Esophagus mucosa (tissue), 1 donor: Measurements from ENCODE around the gene TCEA2. TPM values are rescaled to one million over a fixed set of nuclear protein-coding genes. Genes with fewer than 3 reads are reported as not detected.

Experiments
- ATAC-seq: fragments of 200-7000 bp; cut with Tn5 transposase; one replicate; pipeline ENCODE4 v1.9.1; 2020
- total RNA-seq: library from RNA; stranded (reverse); gene quantifications from one replicate; pipeline ENCODE4 v1.2.4, GENCODE V29; 2023
- donor health status: DM: yes; HTN: yes; CAD: no.

Gene TCEA2
- total RNA-seq, 1 donor from 2014 or later = 6.8 TPM

DNA sequence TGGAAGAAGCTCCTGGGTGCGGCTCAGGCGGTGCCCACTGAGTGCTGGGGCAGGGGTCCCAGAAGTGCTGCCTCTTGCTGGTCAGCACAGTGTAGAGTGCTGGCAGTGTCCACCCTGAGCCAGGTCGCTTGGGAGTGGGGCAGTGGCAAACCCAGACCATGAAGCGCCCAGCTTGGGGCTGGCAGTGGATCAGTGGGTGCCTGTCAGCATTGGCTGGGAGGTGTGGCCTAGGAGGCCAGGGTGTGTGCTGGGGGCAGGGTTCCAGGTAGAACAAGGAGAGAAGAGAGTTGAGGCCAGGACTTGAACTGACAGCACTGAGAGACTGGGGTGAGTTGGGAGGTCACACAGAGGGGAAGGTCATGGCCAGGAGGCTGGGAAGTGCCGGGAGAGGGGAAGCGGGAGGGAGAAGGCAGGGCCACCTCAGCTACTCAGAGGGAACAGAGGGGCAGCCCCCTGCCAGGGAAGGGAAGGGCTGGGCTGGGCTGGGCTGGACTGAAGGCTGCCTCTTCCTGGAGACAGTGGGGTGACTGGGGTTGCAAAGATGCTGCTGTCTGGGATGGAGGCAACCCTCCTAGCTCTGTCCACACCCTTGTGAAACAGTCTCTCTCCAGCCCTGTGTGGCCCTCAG is 4.1 kb downstream of the TCEA2 start:
- ATAC-seq = no peak

DNA sequence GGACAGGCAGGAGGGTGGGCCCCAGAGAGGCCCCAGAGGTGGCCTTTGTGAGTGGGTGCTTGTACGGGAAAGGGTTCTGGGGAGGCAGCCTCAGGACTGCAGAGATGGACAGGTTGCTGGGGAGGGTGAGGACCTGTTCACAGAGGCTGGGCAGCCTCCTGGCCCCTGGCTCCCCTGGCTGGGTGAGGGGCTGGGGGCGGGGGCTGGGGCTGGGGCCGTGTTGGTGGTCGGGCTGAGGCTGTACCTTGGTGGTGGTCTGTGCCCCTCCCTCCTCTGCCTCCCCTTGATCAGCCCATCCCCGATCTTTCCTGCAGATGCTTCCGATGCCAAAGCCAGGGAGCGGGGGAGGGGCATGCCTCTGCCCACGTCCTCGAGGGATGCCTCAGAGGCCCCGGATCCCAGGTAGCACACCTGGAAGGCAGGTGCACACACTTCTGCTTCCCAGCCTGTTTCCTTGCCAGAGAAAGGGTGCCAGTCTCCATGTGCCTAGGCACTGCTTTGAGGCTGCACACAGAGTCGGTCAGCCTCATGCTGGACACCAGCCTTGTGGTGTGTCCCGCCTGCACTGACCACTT is 4.8 kb downstream of the TCEA2 start:
- ATAC-seq = no peak

DNA sequence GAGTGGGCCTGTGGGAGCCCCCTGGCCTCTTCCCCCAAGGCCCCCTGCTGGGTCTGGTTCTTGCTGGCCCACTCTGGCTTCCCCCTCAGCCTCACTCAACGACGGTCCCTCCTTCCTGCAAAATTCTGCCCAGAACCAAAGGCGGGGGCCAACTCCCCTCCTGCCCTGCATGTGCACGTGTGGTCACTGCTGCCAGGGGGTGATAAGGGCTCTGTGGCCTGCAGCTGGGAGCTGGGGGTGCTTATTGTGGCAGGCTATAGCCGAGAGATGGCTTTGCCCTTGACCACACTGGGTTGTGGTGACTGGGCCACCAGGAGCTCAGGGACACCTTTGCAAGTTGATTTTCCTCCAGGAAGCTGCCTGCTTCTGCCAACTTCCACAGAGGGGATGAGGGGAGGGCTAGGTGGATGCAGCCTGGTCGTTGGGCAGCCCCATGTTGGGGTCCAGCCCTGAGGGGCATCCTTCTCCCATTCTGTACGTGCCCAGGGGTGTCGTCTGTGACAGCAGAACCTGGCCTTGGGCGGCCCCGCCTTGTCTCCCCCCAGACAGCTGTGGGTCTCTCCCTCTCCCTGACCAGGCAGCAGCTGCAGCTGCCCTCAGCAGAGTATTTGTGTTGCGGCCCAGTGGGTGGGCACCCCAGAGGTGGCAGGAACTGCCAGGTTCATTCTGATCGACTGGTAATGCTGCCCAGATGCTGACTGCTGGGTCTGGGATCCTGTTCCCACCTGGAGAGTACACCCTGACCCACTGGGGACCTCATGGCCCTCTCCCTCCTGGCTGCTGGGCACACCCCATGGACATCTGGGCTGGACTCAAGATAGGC is 5.6 kb downstream of the TCEA2 start:
- no peak for ATAC-seq

DNA sequence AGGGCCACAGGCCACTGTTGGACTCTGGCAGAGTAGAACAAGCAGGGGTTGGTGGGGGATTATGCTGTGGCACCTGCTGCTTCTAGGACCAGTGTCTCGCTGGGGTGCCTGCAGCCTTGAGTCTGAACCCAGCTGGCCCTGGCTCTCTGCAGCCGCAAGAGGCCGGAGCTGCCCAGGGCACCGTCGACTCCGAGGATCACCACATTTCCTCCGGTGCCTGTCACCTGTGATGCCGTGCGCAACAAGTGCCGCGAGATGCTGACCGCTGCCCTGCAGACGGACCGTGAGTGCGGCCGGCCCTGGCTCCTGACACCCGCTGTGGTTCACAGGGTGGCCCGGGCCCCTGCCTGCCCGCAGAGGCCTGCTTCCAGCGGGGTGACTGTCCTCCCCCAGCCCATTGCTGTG is 6.2 kb downstream of the TCEA2 start:
- ATAC-seq = no peak

DNA sequence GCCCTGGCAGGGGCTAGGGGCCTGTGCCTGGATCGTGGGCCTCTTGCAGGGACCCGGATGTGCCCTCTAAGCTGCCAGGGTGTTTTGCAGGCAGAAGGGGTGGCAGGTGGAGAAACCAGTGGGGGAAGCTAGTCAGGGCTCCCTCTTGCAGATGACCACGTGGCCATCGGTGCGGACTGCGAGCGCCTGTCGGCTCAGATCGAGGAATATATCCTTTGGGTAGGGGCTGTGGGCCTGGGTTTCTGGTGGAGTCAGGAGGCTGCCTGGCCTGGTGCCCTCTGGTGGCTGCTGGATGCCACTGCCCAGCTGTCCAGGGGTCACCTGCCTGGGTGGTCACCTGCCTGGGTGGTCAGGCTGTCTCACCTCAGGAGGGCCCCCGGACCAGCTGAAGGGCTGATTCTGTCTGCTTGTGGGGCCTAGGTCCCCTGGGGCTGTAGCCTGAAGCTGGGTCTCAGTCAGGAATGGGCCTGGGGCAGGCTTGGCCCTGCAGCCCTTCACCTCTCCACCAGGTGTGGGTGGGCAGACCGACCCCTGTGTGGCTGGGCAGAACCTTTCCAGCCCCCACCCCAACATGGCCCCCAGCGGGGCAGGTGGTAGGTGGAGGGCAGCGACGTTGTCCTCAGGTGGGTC is 6.7 kb downstream of the TCEA2 start:
- no peak for ATAC-seq

DNA sequence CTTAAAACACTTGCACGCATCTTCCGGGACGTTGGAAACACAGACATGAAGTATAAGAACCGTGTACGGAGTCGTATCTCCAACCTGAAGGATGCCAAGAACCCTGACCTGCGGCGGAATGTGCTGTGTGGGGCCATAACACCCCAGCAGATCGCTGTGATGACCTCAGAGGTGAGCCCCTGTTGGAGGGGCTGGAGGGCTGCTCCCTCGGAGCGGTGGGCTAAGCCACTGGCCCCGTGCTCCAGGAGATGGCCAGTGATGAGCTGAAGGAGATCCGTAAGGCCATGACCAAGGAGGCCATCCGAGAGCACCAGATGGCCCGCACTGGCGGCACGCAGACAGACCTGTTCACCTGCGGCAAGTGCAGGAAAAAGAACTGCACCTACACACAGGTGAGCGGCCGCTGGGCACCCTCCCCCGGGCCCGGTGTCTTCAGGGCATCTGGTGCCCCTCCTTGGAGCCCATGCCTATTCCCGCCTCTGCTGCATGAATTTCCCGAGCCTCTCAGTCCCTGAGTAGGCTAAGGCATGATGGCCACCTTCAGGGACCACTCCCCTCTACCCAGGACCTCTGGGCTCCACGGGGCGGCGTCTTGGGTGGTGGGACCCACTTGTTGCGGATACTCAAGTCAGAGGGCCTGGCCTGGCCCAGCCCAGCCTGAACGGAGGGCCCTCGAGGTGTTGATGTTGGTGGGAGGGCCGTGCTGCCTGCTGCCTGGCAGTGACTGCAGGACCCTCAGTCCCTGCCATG is 7.4 kb downstream of the TCEA2 start:
- no peak for ATAC-seq

DNA sequence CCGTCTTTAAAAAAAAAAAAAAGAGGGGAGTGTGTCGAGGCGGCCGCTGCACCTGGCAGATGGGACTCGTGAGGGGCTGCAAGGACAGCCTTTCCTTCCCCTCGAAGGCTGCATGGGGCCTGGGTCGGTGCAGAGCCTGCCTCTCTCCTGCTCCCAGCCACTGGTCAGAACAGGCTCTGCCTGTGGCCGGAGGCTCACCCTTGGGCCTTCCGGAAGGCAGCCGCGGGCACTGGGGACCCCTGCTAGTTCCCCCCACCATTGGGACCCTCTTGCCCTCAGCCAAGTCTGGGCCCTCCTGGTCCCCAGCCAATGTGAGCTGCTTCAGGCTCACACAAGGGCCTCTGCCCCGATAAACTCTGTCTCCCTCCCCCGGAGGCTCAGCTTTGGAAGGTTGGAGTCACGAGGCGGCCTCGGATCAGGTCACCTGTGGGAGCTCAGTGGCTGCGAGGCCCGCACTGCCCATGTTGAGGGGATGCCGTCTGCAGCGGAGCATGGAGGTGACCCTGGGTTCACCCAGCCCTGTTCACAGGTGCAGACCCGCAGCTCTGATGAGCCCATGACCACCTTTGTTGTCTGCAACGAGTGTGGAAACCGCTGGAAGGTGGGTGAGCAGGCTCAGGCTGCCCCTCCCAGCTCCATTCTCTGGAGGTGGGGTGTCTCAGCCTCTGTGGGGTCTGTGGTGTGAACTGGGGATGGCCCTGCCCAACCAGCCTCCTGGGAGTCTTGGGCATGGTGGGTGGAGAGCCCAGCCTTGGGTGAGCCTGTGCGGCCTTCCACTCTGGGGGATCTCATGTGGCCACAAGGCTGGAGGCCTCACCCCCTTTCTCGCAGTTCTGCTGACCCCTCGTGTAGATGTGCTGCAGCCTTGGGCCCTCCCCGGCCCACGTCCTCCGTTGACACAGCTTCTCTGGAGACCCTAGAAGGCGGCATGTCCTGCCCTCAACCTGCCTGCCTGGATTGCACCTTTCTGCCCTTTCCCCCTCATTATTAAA is 8.6 kb downstream of the TCEA2 start:
- no peak for ATAC-seq

DNA sequence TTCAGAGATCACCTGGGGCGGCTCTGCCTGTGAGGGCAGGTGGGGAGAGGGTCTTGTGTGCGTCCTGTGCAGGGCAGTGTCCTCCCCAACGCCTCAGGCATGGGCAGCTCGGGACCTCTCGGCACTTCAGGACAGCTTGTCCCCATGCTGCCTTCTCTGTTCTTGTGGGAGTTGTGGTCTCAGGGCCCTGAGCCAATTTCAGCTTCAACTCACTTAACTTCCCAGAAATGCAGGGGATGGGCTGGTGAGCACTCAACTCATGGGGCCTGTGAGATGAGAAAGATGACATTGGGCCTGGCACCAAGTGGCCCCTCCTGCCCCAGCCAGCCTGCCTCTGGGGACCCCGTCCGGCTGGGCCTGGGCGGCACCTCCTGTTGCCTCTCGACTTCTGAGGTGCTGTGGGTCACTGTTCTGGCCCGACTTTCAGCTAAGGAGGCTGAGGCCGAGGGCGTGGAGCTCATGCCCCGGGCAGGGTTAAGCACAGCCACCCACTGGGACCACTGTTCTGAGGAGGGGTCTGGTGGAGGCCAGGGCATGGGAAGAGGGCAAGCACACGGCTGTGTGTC is 9.6 kb downstream of the TCEA2 start:
- no peak for ATAC-seq

DNA sequence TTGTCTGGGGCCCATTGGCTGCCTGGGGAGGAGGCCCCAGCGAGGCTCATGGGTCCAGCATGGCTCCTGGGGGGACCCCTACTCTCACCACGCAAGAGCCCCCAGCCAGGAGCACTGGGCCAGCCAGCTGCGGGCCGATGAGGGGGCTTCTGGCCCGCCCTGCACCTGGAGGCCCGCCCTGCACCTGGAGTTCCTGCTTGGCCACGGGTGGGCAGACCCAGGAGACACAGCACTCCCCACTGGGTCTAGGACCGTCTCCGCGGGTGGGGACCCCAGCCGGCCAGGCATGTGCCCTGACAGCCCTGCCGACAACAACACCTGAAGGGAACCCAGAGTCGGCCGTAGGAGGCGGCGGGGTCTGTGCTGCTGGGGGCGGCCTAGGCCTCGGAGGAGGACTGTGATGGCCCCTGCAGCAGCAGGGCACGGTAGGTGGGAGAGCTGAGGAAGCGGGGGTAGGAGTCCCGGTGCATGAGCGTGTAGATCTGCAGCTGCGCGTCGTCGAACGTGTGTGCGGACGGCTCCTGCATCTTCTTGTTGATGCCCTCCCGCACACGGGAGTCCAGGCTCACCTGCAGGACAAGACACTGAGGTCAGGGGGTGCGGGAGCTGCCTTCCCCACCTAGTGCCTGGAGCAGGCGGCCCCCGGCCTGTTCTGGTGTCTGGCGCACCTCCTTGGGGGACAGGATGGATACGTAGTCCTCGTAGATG is 10.6 kb downstream of the TCEA2 start:
- no peak for ATAC-seq

DNA sequence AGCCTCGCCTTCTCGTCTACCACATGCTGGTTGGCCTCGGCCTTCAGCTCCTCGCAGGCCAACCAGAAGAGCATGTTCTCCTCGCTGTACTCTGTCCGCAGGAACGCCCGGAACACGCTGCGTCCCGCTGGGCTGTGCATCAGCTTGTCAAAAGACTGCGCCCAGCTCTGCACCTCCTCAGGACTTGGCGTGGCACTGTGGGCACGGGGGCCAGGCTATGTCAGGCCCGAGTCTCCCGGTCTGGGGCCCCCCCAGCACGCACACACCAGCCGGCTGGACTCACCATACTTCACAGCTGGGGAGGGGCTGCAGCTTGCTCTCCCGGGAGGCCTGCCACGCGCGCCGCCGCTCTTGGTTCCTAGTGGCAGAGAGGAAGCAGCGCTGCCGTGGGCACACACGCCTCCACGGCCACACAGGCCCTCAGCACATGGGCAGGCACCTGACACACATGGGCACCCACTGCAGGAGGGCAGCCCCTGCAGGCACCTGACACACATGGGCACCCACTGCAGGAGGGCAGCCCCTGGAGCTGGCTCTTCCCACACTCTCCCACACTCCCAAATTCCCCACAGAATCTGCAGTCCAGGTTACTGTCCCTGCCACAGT is 11.3 kb downstream of the TCEA2 start:
- peak; percentile 11 for ATAC-seq

DNA sequence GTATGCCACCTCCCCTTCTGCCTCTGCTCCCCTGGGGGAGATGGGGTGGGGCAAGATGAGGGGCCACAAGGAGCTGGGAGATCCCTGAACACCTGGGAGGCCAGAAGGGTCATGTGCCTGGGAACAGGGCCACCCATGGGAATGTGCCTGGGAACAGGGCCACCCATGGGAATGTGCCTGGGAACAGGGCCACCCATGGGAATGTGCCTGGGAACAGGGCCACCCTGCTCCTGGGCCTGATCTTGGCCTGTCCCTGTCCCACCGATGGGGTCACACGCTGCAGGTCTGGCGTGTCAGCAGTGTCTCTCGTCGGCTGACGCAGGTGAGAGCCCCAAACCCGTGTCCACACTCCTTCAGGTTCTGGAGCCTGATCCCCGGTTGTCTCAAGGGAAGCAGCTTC is 12.0 kb downstream of the TCEA2 start:
- ATAC-seq = no peak

DNA sequence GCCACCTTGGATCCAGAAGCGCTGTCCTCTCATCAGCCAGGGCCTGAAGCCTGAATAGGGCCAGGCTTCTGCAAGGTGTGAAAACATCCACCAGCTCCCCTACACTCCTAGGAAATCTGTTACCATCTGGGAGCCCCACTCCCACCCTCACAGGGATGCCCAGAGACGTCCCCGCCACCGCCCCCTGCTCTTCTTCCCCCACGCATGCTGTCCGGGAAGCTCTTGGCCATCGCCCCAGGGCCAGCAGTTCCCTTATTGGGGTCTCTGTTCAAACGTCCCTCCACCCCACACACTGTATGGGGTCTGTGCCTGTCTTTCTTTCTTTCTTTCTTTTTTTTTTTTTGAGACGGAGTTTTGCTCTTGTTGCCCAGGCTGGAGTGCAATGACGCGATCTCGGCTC is 12.6 kb downstream of the TCEA2 start:
- ATAC-seq = no peak

DNA sequence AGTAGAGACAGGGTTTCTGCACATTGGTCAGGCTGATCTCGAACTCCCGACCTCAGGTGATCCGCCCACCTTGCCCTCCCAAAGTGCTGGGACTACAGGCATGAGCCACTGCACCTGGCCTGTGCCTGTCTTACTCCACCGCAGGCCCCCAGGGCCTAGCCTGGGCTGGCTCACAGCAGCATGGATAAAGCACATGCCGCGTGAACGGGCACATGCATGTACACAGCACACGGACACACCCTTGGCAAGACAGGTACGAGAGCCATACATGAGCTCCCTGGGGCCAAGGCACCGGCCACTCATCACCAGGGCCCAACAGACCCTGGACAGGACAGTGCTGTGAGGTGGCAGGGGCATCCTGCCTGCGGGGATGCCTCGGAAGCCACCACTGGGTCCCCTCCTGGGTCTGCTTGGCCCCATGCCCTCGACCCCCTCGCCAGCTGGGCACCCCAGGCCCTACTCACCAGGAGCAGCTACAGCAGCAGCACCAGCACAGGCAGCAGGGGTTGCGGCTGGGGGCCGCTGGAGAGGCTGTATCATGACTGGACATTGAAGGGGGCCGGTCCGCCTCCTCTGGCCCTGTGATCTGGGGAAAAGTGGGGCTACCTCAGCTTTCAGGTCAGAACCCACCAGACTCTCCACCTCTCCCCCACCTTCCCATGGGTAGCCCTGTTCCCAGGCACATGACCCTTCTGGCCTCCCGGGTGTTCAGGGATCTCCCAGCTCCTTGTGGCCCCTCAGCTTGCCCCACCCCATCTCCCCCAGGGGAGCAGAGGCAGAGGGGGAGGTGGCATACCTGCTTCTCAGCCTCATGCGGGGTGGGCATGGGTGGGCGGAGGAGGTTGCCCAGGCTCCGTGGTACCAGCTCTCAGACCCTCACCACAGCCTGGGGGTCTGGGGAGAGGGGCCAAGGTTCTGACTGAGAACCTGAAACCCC is 13.3 kb downstream of the TCEA2 start:
- ATAC-seq = no peak

DNA sequence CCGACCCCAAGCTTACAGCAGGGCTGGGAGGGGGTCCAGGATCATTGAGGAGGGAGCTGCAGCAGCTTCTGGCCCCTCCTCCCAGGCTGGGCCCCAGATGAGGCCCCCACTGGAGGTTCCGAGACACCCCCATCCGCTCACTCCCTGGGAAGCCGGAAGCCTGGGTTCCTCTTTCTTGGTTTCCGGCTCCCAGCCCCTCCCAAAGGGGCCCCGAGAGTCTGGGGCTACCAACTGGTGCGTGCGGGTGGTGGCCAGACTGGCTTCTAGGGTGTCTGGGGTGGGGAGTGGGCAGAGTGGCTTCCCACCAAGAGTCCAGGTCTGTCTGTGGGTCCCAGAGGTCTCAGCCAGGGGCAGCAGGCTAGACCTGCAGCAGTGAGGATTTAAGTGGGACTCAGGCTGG is 14.1 kb downstream of the TCEA2 start:
- peak; percentile 1 for ATAC-seq

DNA sequence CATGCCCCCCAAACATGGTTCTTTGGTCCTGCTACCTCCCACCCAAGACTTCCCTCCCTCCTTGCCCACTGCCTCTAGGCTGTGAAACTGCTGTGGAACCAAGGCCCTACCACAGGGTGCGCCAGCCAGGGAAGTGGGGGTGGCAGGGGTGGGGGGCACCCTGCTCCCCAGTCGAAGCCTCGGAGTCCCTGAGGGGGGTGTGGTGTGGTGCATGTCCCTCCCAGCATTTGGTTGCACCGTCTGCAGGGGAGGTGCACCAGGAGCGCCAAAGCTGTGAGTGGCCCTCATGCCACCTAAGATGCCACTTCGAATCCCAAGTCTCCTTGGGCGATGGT is 14.5 kb downstream of the TCEA2 start:
- no peak for ATAC-seq

DNA sequence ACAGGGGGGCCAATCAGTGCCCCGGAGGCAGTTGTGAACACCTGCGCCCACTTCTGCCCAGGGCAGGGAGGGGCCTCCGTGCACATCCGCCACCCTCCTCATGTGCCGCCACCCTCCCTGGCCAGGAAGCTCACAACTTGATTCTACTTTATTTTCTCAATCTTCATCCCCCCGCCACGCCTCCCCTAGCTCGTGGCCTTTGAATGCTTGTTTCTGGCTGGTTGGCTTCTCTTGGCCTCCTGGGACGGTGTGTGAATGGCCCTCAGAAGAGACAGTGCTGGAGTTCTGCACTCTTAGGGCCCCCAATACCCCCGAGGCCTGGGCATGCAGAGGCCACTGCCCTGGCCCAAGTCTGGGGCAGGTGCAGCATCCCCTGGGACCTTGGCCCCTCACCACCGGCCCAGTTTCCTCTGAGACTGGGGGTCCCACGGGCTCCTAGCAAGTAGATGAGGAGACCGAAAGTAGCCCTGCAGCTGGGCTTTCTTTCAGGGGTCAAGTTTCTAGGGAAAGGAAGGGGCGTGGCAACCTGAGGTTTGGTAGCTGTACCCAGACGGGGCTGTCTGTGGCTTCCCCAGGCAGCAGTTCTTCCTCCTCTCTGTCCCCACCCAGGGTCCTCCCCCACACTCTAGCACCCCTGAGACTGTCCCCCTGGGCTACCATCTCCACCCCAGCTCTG is 15.0 kb downstream of the TCEA2 start:
- peak; percentile 15 for ATAC-seq

DNA sequence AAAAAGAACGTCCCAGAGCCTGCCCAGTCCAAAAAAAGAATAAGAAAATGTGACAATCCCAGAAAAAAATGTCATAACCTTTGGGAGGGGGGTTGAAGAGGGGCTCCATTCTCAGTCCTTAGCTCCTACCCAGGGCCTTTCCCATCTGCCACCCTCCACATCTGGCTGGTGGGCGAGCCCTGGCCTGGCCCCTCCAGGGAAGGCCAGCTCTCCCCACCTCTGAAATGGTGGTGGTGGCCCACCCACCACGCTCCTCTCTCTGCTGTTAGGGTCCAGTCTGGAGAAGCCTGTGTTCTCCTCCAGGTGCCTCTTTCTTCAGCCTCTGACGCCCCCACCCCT is 15.9 kb downstream of the TCEA2 start:
- ATAC-seq = no peak

DNA sequence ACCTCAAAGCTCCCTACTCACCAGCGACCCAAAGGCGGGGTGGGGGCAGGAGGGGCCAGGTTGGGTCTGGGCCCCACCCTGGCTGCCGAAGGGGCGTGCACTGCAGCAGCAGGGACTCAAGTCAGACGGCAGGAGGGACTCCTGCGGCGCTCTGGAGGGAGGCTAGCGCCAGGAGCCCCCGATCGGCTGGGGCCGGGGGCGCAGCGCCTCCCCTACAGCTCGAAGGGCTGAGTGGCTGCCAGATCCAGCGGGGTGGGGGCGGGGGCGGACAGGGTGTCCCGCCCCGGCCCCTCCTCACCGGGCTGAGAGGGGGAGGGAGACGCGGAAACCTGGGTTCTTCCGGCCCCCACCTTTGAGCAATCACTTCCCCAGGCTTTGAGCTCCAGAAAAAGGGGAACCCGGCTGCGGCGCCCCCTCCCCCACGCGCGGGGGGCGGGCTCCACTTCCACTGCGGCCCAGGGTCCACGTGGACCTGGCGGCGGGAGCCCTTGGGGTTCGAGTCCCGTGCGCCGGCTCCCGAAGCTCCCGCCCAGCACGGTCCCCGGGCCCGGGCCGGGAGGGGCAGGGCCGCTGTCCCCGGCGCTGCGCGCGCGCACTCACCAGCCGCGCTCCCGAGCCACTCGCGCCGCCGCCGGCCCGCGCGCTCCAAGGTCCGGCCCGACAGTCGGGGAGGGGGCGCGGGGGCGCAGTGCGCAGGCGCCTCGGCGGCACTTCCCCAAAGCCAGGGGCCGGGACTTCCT is 16.4 kb downstream of the TCEA2 start, which contains the start of gene RGS19:
TSS of gene RGS19 (minus strand) at position 246 of the 740 bp plus-strand sequence. CDS start 2,632 bp downstream, outside the sequence.
- peak; percentile 22 for ATAC-seq
